ENCODE data around the gene SYTL5.

The SYTL5 gene

DNA sequence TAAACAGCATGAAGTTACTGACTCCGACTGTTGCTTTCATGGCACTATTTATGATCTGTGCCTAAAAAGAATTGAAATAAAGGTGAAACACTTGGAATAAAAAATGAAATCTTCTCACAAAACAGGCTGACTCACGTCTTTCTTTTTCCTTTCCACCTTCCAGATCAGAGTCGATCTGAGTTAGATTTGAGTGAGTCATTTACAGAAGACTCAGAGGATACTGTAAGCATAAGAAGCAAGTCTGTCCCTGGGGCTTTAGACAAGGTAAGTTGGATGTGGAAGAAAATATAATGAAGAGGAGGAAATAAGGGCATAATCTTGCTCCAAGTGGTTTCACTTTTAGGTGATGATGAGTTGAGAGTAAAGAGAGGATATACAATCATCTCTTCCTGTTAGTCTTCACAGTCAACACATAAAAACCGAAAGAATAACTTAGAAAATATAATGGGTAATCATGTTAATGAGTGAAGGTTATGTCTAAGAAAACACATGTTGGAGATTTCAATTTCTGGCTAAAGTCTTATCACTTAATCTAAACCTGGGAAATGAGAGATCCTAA is 89.7 kb downstream of the SYTL5 start:
- FAIRE-seq: no peak

DNA sequence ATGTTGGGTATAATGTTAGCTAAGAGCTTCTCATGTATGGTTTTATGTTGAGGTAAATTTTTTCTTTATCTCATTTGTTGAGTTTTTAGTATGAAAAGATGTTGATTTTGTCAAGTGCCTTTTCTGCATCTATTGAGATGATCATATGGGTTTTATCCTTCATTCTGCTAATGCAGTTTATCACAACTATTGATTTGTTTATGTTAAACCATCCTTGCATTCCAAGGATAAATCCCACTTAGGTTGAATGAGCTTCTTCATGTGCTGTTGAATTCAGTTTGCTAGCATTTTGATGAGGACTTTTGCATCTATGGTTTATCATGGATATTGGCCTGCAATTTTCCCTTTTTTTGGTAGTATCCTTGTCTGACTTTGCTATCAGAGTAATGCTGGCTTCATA is 93.3 kb downstream of the SYTL5 start:
- no peak for FAIRE-seq

DNA sequence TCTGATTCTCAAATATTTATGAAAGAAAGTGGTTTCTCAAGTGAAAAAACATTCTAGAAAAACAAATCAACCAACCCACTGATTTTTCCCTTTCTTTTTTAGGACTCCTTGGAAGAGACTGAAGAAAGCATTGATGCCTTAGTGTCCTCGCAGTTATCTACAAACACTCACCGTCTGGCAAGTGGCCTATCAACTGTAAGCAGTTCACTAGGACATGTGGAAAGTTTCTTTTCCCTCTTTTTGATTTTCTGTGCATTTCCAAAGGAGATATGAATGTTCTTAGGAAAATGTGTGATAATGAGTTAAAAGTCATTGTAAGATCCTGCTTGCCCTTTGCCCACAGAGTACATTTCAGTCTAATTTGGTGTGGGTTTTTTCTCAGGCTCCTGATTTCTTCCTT is 95.9 kb downstream of the SYTL5 start:
- no peak for FAIRE-seq

DNA sequence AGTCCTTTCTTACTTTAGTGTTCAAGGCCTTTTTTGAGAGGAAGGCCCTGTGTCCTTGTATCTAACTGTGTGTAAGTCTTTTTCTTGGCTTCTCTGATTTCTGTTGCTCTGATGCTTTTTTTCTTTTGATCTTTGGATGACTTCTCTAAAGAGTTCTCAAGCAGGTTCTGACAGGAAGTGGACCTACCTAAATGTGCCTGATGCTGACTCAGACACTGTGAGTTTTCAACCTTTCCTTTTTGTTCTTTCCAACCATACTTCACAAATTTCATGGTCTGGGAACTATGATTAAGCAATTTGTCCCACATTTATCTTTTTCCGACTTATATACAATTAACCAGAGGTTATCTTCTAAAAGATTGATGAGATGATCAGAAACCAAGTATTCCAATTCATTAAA is 96.5 kb downstream of the SYTL5 start:
- FAIRE-seq: no peak

DNA sequence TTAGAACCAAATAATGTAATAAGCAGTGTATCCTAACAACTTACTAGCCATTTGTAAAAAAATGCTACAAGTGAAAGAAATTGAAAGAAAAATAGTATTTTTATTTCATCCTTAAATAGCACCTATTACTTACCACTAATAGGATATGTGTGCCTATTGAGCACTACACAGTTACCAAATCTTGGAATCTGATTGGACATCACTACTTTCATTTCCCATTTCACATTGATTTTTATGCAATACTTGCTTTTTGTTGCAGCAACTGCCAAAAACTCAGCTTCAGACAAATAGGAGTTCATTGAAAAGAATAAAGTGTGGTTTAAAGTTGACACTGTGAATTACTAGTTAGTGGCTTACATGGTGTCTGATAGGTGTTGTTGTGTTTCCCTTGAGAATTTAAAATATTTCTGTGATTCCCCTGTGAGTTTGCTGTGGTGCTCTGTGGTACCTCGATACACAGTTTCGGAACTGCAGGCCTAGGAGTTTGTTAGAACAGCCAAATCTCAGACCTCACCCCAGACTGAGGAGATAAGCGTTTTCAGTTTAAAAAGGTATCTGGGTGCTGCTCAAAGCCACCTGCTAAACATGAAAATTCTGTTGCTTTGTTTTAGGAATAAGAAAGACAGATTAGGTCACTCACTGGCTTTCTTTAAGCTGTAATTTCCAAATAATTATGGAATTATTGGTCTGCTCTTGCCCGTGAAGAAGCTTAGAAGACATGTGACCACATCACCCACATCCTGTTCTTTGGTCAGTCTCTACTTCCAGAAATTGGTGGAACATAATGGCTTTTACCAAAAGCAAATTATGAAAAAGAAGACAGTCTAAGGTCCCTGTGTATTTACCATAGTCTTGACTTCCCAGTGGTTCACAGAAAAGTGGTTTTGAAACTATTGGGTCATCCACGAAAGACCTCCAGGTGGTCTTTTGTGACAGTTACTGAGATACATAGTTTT is 97.8 kb downstream of the SYTL5 start:
- no peak for FAIRE-seq

DNA sequence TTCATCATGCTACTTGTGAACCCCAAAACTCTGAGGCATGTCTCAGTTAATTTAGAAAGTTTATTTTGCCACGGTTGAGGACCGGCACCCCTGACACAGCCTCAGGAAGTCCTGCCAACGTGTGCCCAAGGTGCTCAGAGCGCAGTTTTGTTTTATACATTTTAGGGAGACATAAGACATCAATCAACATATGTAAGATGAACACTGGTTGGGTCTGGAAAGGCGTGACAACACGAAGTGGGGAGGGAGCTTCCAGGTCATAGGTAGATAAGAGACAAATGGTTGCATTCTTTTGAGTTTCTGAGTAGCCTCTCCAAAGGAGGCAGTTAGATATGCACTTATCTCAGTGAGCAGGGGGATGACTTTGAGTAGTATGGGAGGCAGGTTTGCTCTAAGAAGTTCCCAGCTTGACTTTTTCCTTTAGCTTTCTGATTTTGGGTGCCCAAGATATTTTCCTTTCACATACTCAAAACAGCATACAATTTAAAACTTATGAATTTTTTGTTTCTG is 98.9 kb downstream of the SYTL5 start:
- peak; percentile 30 for FAIRE-seq

DNA sequence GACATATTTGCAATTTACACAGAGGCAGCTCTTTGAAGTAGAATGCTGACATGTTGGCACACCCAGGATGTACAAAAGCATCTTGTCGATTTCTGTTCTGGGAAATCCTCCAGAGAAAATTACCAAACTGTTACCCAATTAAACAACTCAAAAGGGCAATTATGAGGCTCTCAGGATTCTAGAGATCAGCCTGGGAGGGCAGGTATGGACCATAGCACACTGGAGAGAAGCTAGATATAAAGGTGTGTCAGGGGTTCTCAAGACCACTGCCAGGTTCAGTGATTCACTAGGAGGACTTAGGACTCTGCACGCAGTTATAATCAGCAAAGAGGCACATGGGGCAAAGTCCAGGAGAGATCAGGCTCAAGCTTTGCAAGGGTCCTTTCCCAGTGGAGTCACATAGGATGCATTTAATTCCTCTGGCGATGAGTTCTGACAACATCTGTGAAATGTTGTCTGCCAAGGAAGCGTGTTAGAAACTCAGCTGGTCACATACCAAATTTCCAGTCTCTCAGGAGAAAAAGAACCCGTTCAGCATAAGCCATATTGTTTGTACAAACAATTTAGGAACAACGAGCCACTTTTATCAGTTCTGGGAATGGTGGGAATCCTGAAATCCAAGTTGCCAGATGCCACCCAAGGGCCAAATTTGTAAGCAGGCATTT is 100.8 kb downstream of the SYTL5 start:
- FAIRE-seq: no peak

DNA sequence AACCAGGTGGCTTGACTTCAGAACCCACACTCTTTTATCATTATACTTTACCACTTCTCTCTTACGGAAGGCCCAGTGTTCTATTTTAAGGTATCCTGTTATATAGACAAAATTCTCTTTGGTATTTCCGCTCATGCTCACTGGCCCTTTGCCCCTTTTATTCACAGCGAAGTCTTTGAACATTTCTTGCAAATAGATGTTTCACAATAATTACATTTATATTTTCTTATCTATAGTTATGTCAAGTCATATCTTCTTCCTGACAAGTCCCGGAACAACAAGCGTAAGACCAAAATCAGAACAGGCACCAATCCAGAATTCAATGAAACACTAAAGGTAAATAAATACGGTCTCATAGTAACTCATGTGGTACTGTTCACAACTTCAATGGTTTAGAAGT is 102.0 kb downstream of the SYTL5 start:
- FAIRE-seq: peak; percentile 27

DNA sequence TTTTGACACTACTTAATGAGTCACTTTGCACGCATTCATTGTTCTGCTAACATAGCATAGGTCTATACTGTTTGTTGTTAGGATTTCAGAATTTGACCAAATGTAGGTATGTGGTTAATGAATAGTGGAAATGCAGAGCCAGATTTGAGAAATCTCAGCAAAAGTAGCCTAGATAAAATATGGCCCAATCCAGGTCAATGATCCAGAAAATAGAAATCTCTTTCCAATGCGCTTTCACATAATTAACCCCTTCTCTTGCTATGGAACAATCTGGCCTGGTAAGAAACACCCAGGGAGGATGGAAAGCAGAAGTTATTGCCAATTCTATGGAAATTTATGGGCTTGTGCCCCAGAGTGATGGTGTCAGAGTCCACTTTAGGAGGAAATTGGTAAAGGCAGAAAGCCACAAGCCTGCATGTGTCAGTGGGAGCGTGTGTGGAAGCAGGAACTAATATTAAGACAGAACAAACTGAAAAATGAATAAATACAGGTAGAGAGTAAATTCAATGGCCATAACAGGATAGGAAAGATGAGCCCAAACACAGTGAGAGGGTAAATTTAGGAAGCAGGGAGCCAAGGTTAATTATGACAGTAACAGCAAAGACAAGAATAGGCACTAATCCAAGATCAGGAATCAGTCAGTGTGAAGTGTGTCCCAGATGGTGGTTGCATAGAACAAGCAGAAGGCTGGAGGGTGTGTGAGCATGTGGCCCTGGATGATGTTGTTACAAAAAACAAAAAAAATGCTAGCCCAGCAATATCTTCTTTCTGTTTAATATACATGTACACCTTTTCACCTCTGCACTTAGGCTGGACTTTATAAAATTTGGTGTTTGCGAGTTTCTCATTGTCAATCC is 102.9 kb downstream of the SYTL5 start:
- FAIRE-seq: no peak

DNA sequence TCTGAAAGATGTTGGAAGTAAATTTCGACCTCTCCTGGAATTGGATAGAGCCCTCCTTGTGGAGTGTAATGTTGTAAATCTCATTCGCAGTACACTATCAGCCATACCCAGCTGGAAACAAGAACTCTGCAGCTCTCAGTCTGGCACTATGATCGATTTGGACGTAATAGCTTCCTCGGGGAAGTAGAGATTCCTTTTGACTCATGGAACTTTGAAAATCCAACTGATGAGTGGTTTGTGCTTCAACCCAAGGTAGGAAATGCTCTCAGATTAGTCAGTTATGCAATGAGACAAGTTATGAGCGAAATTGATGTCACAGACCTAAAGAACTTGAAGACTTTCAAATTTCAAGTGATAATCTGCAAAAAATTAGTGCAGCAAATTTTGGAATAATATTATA is 103.9 kb downstream of the SYTL5 start:
- FAIRE-seq: no peak

DNA sequence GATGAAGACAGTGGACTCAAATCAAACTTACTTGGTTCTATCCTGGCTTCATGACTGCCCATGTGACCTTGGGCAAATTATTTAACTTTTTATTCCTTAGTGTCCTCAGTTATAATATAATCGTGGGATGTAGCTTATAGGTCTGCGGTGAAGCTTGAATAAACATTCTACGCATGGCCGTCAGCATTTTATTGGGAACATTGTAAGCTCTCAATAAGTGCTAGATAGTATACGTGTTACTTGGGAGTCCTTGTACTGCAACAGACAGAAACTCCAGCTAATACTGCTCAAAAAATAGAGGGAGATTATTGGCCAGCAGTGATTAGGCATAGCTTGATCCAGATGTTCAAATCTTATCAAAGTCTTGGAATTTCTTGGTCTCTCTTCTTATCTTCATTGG is 104.8 kb downstream of the SYTL5 start:
- no peak for FAIRE-seq

DNA sequence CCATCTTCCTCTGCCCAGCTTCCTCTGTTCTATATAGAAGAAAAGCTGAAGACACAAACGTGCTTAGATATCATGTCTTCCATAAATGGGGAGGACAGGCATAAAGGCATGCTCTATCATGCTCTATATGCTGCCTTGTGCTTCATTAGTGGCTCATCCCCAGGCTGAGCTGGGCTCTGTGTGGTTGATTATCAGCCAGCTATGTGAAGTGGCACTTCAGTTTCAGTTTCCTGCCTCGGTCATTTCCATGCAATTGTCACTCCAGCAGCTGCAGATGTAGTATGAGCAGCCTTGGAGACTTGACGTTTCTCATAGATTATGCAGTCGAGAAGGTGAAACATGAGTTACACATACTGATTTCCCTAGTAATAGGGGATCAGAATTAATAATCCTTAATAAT is 106.2 kb downstream of the SYTL5 start:
- FAIRE-seq: no peak

DNA sequence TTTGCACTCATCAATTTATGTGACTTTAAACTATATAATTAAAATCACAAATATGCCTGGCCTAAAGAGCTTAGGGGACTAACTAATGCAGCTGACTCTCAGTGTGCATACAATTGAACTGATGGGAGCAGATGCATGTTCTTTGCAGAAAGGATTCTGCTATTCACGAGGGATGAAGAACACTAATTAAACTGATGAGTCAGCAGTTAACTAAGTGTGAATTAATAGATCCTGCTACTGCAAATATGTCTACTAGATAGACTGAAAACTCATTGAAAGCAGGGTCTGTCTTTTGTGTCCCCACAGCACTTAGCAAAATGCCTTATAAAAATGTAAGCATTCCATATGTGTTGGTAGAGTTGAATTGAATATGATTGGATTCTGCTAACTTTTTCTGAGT is 110.4 kb downstream of the SYTL5 start:
- no peak for FAIRE-seq

DNA sequence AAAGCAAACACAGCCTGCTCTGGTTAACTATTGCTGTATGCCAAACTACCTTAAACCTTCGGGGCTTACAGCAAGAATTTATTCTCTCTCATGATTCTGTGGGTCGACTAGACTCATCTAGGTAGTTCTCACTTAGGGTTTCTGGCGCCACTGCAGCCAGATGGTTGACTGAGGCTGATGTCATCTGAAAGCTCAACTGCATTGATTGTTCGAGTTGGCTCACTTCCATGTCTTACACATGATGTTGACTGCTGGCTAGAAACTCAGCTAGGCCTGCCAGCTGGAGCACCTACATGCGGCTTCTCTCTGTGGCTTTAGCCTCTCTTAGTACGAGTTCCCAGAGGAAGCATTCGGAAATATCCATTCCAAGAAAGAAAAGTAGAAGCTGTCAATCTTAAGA is 111.1 kb downstream of the SYTL5 start:
- no peak for FAIRE-seq

DNA sequence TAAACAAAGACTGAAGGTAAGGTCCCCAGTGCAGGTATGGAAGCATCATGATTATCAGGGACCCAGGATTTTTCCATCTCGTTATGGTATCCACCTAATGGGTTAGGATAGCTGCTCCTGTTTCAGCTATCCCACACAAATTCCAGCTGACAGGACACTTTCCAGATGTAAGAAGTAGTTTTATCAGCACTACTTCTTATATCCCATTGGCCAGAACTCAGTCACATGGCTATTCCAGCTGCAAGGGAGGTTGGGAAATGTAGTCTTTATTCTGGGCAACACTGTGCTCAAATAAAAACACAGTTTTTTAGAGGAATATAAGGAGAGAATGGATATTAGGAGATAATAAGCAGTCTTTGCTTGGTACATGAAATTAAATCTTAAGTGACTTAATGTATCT is 117.6 kb downstream of the SYTL5 start:
- FAIRE-seq: no peak

DNA sequence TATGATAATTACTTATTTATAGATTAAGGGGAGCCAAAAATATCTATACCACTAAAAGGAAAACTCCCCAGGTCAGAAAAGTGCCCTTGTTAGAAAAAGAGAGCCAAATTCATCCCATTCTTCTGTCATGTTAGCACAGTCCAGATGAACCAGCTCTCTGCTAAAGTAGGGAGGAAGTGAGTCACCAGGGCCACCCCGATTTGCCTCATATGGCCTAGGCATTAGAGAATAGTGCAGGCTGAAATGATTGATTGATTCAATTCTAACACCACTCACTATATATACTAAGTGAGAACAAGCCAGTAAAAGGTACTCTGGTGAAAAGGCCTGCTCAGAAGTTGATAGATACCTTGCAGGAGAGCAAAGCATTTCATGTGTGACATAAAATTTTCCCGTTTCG is 119.8 kb downstream of the SYTL5 start:
- no peak for FAIRE-seq

DNA sequence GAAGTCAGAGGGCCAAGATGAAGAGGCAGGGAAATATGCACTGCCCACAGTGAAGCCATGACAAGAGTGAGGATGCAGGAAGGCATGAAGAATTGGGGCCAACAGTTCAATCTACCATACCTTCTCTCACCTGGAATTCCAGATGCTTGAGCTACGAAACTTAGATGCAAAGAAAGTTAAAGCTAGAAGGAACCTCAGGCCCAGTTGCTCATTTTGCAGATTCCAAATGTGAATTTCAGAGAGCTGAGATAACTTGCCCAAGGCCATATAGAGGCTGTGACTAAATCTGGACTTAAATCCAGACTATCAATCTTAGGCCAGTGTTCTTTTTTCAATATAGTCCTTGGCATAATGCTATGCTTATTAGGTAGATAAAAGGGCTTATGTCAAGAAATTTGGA is 121.6 kb downstream of the SYTL5 start:
- FAIRE-seq: no peak

DNA sequence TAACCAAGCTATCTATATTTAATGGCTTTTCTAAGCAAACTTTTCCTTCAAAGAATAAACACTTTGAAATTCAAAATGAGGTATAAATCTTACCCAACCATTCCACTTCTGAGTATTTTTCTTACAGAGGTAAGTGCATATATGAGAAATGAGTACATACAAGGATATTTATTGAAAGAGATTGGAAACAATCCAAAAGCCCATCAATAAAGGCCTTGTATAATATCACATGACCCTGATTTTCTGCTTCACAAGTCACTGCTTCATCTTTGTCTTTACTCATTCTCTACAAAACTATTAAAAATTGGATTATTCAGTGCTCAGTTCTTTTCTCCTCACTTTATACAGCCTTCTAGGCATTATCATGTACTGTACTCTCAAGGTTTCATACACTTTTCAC is 123.0 kb downstream of the SYTL5 start:
- FAIRE-seq: peak; percentile 68

DNA sequence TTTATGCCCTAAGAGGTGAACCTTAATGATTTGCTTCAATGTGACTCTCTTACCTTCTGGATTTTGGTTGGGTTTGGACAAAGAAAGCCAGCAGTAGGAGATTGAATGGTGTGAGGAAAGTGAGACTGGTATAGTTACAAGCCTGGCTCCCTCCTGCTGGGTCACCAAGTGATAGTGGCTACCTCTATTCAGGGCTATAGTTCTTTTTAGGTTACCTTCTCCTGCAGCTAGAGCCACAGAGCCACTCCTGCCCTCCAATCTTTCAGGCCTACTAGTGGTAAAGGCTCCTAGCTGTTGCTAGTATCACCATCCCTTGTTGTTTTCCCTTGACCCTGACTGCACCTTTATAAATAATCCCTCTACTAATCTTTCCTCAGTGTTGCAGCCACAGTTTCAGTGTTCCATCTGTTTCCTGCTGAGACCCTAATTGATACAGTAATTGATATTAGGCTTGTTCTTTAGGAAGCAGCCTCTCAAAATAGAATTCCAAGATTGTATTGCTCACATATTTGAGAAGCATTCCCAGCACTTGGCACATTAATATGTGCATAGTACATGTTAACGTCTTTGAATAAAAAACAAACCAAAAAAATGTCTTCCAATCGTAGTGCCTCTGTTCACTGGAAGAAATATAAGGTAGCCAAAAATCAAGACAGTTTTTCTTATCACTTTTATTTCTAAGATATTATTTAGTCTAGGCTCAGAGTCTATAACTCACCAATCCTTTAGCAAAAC is 132.0 kb downstream of the SYTL5 start:
- FAIRE-seq: no peak

DNA sequence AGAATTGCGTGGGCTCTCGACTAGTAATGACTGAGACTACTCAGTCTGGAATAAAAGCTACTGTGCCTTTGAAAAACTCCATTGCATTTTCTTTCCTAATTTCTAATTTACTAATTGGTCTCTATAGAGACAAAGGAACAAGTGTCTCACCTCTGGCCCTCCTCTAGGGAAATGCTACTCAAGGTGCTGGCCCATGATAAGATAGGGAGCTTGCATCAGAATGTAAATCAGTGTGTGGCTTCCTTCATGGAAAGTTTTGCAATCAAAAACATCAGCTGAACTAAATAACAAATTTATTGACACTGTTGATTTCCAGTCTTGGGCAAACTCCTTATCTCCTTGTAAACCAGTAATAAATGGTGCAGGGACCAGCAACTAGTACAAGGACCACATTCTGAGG is 132.5 kb downstream of the SYTL5 start:
- no peak for FAIRE-seq

DNA sequence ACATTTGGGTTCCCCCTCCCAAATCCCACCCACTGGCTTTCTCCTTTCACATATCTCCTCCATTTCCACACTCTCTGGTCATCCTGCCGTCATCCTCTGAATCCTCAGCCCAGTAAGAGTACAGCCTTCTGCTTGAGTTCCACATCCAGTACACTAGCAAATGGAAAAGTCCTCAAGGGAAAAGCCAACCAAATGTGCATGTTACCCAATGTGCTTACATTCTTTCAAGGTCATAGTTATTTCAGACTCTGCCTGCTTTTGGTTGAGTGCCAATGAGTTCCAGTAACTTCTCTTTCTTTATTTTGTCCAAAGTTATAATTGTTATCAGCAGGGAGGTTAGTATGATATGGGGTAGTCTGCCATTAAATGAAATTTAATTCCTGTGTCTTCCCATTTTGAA is 136.3 kb downstream of the SYTL5 start:
- no peak for FAIRE-seq

DNA sequence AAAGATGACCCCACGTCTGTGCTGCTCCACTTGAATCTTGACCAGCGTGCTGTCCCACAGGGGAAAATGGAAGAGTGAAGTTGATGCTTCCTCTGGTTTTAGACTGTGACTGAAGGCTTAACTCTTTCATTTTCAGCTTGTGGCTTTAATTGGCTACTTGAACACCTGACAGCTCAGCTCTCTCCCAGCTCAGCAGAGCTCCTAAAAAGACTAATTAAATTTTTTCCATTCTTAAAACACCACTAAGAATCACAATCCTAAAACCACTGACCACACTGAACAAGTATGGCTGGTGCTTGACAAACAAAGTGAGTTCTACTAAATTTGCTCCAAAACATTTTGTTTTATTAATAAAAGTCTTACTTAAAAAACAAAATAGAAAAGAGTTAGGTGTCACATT is 142.7 kb downstream of the SYTL5 start:
- no peak for FAIRE-seq

All from islet of Langerhans (tissue), 1 donor.